Inferior parietal cortex (tissue), 1 donor: ENCODE results near the gene LETMD1.

Source experiments
- DNase-seq: peaks from one replicate; pipeline ENCODE4 v3.0.0-alpha.2; 2016; ENCODE audit errors: extremely low spot score

LETMD1 gene

GRCh38 chr12:51025836-51026638, 22.1 kb upstream of the LETMD1 start, which contains the start of gene SLC11A2:
TSS of gene SLC11A2 (minus strand) at chr12:51026384. CDS start at chr12:51010728, 15,656 bp downstream.
- peak; percentile 95 for DNase-seq

- DNase-seq = no peak
Observed at GRCh38 chr12:51027342-51027835, 20.7 kb upstream of the LETMD1 start.

- no peak for DNase-seq
Observed at GRCh38 chr12:51028126-51028812, 19.9 kb upstream of the LETMD1 start.

DNA sequence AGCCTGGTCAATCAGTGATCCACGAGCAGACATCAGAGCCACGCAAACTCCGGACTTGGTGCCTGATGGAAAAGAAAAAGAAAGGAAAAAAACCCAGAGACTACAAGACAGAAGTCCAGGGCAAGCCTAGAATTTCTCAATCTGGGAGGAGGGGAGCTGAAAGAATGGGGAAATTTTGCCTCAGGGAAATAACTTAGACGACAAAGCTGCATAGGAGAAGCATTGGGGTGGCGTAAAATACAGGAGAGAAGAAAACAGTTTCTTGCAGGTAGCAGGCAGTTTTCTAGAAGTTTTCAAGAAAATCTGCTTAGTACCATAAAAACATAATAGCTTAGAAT, 19.3 kb upstream of the LETMD1 start:
- no peak for DNase-seq

GRCh38 chr12:51033048-51033447, 15.1 kb upstream of the LETMD1 start:
- DNase-seq = no peak

DNA sequence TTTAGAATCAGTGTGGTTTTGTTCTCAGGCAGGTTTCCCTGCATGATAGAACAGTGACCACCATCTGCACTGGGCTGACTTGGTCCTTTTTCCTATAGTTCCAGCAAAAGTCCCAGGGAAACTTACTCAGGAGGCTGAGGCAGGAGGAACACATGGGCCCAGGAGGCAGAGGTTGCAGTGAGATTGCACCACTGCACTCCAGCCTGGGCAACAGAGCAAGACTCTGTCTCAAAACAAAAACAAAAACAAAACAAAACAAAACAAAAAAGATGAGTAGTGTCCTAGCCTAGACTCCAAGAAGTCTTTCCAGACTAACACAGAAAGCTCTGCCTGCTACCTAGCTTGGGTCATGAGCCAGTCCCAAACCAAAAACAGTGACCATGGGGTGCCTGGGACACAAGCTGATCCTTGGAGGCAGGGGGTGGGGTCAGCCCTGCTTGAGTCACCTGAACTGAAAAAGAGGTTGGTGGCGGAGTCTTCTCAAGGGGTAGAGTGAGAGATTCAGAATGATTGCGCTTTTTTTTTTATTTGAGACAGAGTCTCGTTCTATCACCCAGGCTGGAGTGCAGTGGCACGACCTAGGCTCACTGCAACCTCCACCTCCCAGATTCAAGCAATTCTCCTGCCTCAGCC, 14.6 kb upstream of the LETMD1 start:
- DNase-seq = no peak

- no peak for DNase-seq
Observed at GRCh38 chr12:51036279-51036678, 11.8 kb upstream of the LETMD1 start.

DNA sequence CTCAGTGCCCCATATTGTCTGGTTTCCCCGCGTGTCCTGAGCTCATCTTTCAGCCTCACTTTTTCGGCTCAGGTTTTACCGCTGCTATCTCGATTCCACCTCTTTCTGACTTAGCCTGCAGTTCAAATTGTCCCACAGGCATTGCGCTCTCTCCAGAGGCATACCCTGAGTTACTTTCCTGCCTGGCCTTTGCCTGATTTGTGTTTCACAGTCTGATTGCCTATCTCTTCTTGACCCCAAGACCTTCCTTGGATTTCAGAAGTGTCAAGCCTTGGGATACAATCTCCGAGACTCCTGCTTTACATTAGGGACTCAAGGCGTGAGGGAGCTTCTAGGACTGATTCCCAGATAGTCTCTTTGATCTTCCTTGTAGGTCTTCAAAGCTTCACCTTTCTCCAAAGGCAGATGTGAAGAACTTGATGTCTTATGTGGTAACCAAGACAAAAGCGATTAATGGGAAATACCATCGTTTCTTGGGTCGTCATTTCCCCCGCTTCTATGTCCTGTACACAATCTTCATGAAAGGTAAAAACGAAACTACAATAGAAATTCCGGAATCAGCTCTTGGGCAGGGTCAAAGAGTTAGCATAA, 629 bp downstream of the LETMD1 start:
- DNase-seq = no peak

DNA sequence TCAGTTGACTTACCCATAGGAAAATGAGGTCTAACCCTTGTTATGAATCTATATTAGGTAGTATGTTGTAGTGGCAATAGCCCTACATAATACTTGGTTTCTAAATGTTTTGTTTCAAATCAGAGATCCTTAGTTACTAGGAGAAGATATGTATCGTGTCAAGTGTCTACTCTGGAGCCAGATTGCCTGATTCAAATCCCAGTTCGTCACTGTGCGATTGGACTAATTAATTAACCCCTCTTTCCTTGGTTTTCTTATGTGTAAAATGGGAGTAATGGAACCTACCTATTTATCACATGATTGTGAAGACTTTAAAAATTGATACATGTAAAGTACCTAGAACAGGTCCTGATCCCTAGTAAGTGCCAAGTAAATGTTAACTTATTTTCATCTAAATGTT, 1.4 kb downstream of the LETMD1 start:
- DNase-seq = no peak

- no peak for DNase-seq
Observed at GRCh38 chr12:51051787-51052186, 3.7 kb downstream of the LETMD1 start.

- no peak for DNase-seq
Observed at GRCh38 chr12:51055060-51055459, 6.9 kb downstream of the LETMD1 start.

GRCh38 chr12:51056242-51056641, 8.1 kb downstream of the LETMD1 start:
- no peak for DNase-seq

DNA sequence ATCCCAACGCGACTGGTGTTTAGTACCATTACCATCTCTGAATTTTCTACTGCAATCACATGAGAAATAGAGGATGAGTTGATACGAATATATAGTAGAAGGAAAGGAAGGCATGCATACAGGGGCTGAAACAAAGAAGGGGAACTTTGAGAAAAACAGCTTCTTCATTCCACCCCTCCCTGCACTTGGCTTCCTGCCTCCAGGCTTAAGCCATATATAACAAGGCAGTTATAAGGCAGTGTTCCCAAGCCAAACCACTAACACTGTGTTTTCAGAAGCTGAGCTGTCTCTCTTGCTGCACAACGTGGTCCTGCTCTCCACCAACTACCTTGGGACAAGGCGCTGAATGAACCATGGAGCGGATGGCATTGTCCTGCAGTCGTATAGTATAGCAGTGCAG, 11.0 kb downstream of the LETMD1 start:
- no peak for DNase-seq

- no peak for DNase-seq
Observed at GRCh38 chr12:51062631-51063397, 14.7 kb downstream of the LETMD1 start.

GRCh38 chr12:51065530-51065929, 17.4 kb downstream of the LETMD1 start:
- DNase-seq = no peak

DNA sequence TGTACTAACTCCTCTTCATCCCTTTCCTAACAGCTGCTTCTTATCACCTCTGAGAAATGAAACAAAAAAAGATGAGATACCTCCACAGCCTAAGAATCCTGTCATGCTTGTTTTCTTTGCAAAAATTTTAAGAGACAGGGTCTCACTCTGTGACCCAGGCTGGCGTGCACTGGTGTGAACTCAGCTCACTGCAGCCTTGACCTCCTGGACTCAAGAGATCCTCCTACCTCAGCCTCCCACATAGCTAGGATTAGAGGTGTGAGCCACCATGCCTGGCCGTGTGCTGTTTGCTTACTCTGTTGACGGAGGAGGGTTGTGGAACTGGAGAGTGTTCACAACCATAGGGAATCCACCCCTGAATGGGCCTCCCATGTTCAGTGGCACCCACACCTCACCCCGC, 19.1 kb downstream of the LETMD1 start:
- DNase-seq = no peak

DNA sequence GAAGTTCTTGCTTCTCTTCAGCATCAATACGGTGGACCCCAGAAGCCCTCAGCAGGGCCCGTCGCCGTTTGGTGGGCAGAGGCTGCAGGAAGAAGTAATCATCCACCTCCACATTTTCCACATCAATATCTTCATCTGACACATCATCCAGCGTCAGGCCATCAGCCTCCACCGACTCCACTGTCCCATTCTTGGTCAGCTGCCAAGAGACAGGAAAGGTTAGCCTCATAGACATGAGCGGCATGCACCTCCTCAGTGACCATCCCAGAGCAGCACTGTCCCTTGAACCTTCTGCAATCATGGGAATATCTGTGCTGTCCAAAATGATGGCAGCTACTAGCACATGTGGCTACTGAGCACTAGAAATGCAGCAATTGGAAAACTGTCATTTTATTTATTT, 19.6 kb downstream of the LETMD1 start:
- no peak for DNase-seq

DNA sequence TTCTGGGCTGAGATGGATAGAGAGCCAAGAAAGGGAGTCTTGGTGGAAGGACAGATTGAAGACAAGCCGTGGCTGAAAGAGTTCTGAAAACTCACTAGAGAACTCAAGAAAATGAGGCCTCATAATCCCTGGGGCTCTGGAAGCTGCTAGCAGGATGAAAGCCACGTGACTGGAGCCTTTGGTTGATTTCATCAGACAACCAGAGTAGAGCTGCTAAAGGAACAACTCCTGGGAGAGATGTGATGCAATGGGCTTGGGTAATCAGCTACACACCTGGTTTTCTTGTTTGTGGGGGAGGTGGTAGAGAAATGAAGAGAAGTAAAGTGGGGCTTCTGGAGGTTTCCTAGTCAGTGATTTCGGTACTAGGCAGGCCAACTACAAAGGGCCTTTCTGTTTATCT, 21.9 kb downstream of the LETMD1 start:
- no peak for DNase-seq

DNA sequence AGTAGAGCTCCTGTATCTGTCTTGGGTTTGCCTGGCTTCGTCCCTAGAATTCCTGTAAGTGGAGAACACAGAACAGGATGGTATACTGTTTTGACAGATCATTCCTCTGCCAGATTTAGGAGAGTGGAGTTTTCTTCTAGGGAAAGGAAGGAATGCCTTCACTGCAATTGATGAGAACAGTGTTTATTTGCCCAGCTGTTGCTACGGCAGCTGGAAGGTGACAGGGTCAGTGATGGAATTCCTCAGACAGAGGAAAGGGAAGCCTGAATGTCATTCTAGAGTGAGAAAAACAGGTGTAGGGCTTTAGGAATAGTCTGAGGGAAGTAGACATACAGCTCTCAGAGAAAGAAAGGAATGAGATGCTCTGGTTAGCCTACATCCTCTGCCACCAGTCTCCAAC, 23.5 kb downstream of the LETMD1 start:
- no peak for DNase-seq

DNA sequence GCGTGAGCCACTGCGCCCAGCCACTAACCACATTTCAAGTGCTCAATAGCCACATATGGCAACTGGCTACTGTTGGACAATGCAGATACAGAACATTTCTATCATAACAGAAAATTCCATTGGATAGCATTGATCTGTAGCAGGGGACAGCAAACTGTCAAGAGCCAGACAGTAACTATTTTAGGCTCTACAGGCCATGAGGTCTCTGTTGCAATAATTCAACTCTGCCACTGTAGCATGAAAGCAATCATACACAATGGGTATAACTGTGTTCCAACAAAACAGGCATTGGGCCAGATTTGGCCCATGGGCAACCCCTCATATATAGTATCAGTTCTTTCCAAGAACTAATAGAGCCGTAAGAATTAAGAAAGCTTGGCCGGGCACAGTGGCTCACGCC, 27.3 kb downstream of the LETMD1 start:
- DNase-seq = no peak

- DNase-seq = no peak
Observed at GRCh38 chr12:51076236-51076930, 28.3 kb downstream of the LETMD1 start.
